PC-3 (cell line): ENCODE data around the gene TTC28. TPM values are rescaled to one million over a fixed set of nuclear protein-coding genes. Genes with fewer than 3 reads are reported as not detected.

Source experiments
- ATAC-seq: fragments of 200-7000 bp; cut with Tn5 transposase; 2 replicates; pipeline ENCODE4 v1.9.1; 2020; ENCODE audit warnings: mild to moderate bottlenecking, moderate library complexity
- BruUV-seq: library from RNA; stranded (reverse); fragments of 400-500 nt; replicated peaks from 2 replicates; lab custom pipeline; 2021; lab: Mats Ljungman, UMichigan
- CTCF ChIA-PET: fragments of 300-600 bp; sonication (Branson Sonifier 250); formaldehyde crosslinking; loops from one replicate; lab custom pipeline; 2022; ENCODE audit warnings: antibody characterized with exemption; lab: Charles Lee
- POLR2A ChIA-PET: fragments of 300-600 bp; sonication (Branson Sonifier 250); formaldehyde crosslinking; loops from one replicate; lab custom pipeline; 2022; ENCODE audit warnings: antibody characterized with exemption; ENCODE audit not compliant: unreplicated experiment; lab: Charles Lee
- DNase-seq: peaks from one replicate; pipeline ENCODE4 v3.0.0-alpha.2; 2015
- H2AFZ ChIP-seq: fragments of 300-600 bp; sonication (generic); 2 replicates; pipeline ENCODE4 v1.6.0; 2016; ENCODE audit warnings: antibody characterized with exemption, low read length
- H3F3A ChIP-seq: fragments of 300-600 bp; sonication (generic); one replicate; pipeline ENCODE4 v1.6.0; 2017; ENCODE audit warnings: antibody characterized with exemption, low read length, control low read depth, mild to moderate bottlenecking; ENCODE audit not compliant: unreplicated experiment
- H3K27ac ChIP-seq: fragments of 300-600 bp; sonication (generic); 2 replicates; pipeline ENCODE4 v1.5.1; 2016; ENCODE audit warnings: mild to moderate bottlenecking, low read length
- H3K27me3 ChIP-seq: fragments of 300-600 bp; sonication (generic); 2 replicates; pipeline ENCODE4 v1.6.1; 2016; ENCODE audit warnings: low read length, mixed read lengths
- H3K36me3 ChIP-seq: fragments of 300-600 bp; sonication (generic); 2 replicates; pipeline ENCODE4 v1.6.1; 2016; ENCODE audit warnings: low read depth, mixed run types, low read length, mixed read lengths
- H3K4me1 ChIP-seq: fragments of 300-600 bp; sonication (generic); 2 replicates; pipeline ENCODE4 v1.5.1; 2016; ENCODE audit warnings: low read length; ENCODE audit not compliant: insufficient read depth
- H3K4me2 ChIP-seq: fragments of 300-600 bp; sonication (generic); 2 replicates; pipeline ENCODE4 v1.6.0; 2016; ENCODE audit warnings: low read length
- H3K4me3 ChIP-seq: fragments of 300-600 bp; sonication (generic); 2 replicates; pipeline ENCODE4 v1.5.1; 2016; ENCODE audit warnings: mild to moderate bottlenecking, low read length, mixed read lengths
- H3K79me2 ChIP-seq: fragments of 300-600 bp; sonication (generic); 2 replicates; pipeline ENCODE4 v1.6.1; 2017; ENCODE audit warnings: low read length, mixed read lengths
- H3K9ac ChIP-seq: fragments of 300-600 bp; sonication (generic); 2 replicates; pipeline ENCODE4 v1.6.0; 2016; ENCODE audit warnings: mild to moderate bottlenecking, low read length
- H3K9me2 ChIP-seq: fragments of 300-600 bp; sonication (generic); replicated peaks from 2 replicates; pipeline ENCODE4 v1.6.1; 2016; ENCODE audit warnings: mixed run types, low read length, mixed read lengths
- H3K9me3 ChIP-seq: fragments of 300-600 bp; sonication (generic); 2 replicates; pipeline ENCODE4 v1.6.1; 2016; ENCODE audit warnings: low read length, mixed read lengths
- H4K20me1 ChIP-seq: fragments of 300-600 bp; sonication (generic); 2 replicates; pipeline ENCODE4 v1.6.1; 2016; ENCODE audit warnings: low read length, mixed read lengths
- CTCF ChIP-seq: fragments of 300-600 bp; sonication (generic); conservative IDR thresholded peaks from 2 replicates; pipeline ENCODE4 v1.5.1; 2017; ENCODE audit warnings: antibody characterized with exemption, low read depth, mild to moderate bottlenecking, low read length
- EZH2 ChIP-seq: fragments of 300-600 bp; sonication (generic); IDR thresholded peaks from one replicate; pipeline ENCODE4 v1.6.1; 2017; ENCODE audit warnings: antibody characterized with exemption, mild to moderate bottlenecking, low read length; ENCODE audit not compliant: unreplicated experiment
- EZH2phosphoT487 ChIP-seq: fragments of 300-600 bp; sonication (generic); IDR thresholded peaks from 2 replicates; pipeline ENCODE4 v1.6.1; 2018; ENCODE audit warnings: mild to moderate bottlenecking, antibody characterized with exemption, low read length, borderline replicate concordance
- intact Hi-C: fragments of 100-400 bp; cut with micrococcal nuclease; formaldehyde crosslinking; loops from 2 replicates; pipeline ENCODE4 v1.9.0; 2023
- total RNA-seq: library from RNA; depleted of rRNA; stranded (reverse); fragments of >200 nt; gene quantifications from 2 replicates; pipeline ENCODE4 v1.2.3, GENCODE V29; 2014

Gene TTC28
- total RNA-seq, 1 experiment from 2014 or later: 6.3 TPM

- Histone ChIP-seq H3K4me3 (no peak overlapping the region), H3K9me3 (no peaks in the 10 kb centered on the region), H3K4me1 (peaks cover 3% of the 10 kb centered on the region; the same call in 1 of the 2 replicates), H3K4me2 (no peak overlapping the region), H4K20me1 (no peaks in the 10 kb centered on the region), H2AFZ (no peak overlapping the region), H3K27me3 (no peaks in the 10 kb centered on the region), H3K36me3 (no peaks in the 10 kb centered on the region), H3K9ac (no peak overlapping the region), H3F3A (no peaks in the 10 kb centered on the region), H3K79me2 (no peaks in the 10 kb centered on the region), H3K9me2 (no peaks in the 10 kb centered on the region), H3K27ac (no peak overlapping the region)
- POLR2A ChIA-PET: no interaction called here
- TF ChIP-seq EZH2 (no peak), EZH2phosphoT487 (no peak), CTCF (no peak)
- no TSS peak for BruUV-seq
- intact Hi-C loops: no loop called here
- ATAC-seq (no peak), DNase-seq (no peak)
- CTCF ChIA-PET: no interaction called here
These were observed 179.6 kb downstream of the TTC28 start for GRCh38 chr22:28500006-28500405.

GRCh38 chr22:28498044-28498443 lies 181.6 kb downstream of the TTC28 start:
- intact Hi-C loops: loop anchor here (5.0 kb wide), 1 partner anchor 99 kb away; no protein-coding TSS in a partner anchor
- POLR2A ChIA-PET: no interaction called here
- no TSS peak for BruUV-seq

More at GRCh38 chr22:28498044-28498443, 181.6 kb downstream of the TTC28 start:
- no peaks in the 10 kb centered on the region for H3K9me2 ChIP-seq
- no peaks in the 10 kb centered on the region for H4K20me1 ChIP-seq
- CTCF ChIA-PET: no interaction called here
- no peak overlapping the region for H3K9ac ChIP-seq
- H2AFZ ChIP-seq: no peak overlapping the region
- no peaks in the 10 kb centered on the region for H3K79me2 ChIP-seq
- TF ChIP-seq EZH2phosphoT487 (no peak), CTCF (no peak), EZH2 (no peak)
- H3K36me3 ChIP-seq: no peaks in the 10 kb centered on the region
- H3K4me3 ChIP-seq: no peak overlapping the region
- H3F3A ChIP-seq: no peaks in the 10 kb centered on the region
- ATAC-seq (no peak), DNase-seq (no peak)
- H3K27ac ChIP-seq: no peak overlapping the region
- no peaks in the 10 kb centered on the region for H3K9me3 ChIP-seq
- peaks cover 3% of the 10 kb centered on the region; the same call in 1 of the 2 replicates for H3K4me1 ChIP-seq
- H3K27me3 ChIP-seq: no peaks in the 10 kb centered on the region
- no peak overlapping the region for H3K4me2 ChIP-seq
